Astrocyte (in vitro differentiated cells and primary cell): ENCODE data around the gene HSPG2. TPM values are rescaled to one million over a fixed set of nuclear protein-coding genes. Genes with fewer than 3 reads are reported as not detected.

Experiments used
- DNase-seq: peaks from one replicate; pipeline ENCODE4 v3.0.0-alpha.2; 2010; ENCODE audit warnings: low read depth
- FAIRE-seq: peaks from 2 replicates; lab custom pipeline; 2011; peaks lifted over from hg19 to GRCh38; lab: Jason Lieb, UNC
- H2AFZ ChIP-seq: 2 replicates; pipeline ENCODE4 v1.6.0; 2012; ENCODE audit warnings: low read depth, low read length, inconsistent platforms
- H3K27ac ChIP-seq: 2 replicates; pipeline ENCODE4 v1.5.1; 2011; ENCODE audit warnings: low read depth, low read length, inconsistent platforms
- H3K27me3 ChIP-seq: 2 replicates; pipeline ENCODE4 v1.6.0; 2011; ENCODE audit warnings: low read length, inconsistent platforms; ENCODE audit not compliant: insufficient read depth
- H3K36me3 ChIP-seq: 2 replicates; pipeline ENCODE4 v1.5.1; 2011; ENCODE audit warnings: low read length, inconsistent platforms; ENCODE audit not compliant: insufficient read depth
- H3K4me1 ChIP-seq: 2 replicates; pipeline ENCODE4 v1.5.1; 2011; ENCODE audit warnings: low read length, inconsistent platforms; ENCODE audit not compliant: insufficient read depth
- H3K4me2 ChIP-seq: 2 replicates; pipeline ENCODE4 v1.6.0; 2012; ENCODE audit warnings: low read length, inconsistent platforms
- H3K4me3 ChIP-seq: 2 replicates; pipeline ENCODE4 v1.5.1; 2011; ENCODE audit warnings: low read depth, mild to moderate bottlenecking, low read length, inconsistent platforms; ENCODE audit not compliant: insufficient read depth
- H3K79me2 ChIP-seq: 2 replicates; pipeline ENCODE4 v1.6.0; 2012; ENCODE audit warnings: mild to moderate bottlenecking, low read length, inconsistent platforms; ENCODE audit not compliant: insufficient read depth
- H3K9ac ChIP-seq: 2 replicates; pipeline ENCODE4 v1.6.0; 2012; ENCODE audit warnings: mild to moderate bottlenecking, low read length, inconsistent platforms
- H3K9me3 ChIP-seq: 2 replicates; pipeline ENCODE4 v1.5.1; 2012; ENCODE audit warnings: low read depth, mild to moderate bottlenecking, low read length, inconsistent platforms; ENCODE audit not compliant: insufficient read depth
- H4K20me1 ChIP-seq: 2 replicates; pipeline ENCODE4 v1.6.0; 2012; ENCODE audit warnings: low read length, inconsistent platforms; ENCODE audit not compliant: insufficient read depth
- H3K27ac Mint-ChIP-seq: one replicate; pipeline ENCODE4 v1.8.0; 2021; ENCODE audit warnings: mild to moderate bottlenecking, mixed read lengths; ENCODE audit not compliant: unreplicated experiment
- H3K27me3 Mint-ChIP-seq: one replicate; pipeline ENCODE4 v1.8.0; 2021; ENCODE audit warnings: low read depth, mixed read lengths; ENCODE audit not compliant: unreplicated experiment
- H3K36me3 Mint-ChIP-seq: one replicate; pipeline ENCODE4 v1.8.0; 2021; ENCODE audit warnings: low read depth, mixed read lengths; ENCODE audit not compliant: unreplicated experiment
- H3K4me1 Mint-ChIP-seq: one replicate; pipeline ENCODE4 v1.8.0; 2021; ENCODE audit warnings: low read depth, mixed read lengths; ENCODE audit not compliant: unreplicated experiment
- H3K4me3 Mint-ChIP-seq: one replicate; pipeline ENCODE4 v1.8.0; 2021; ENCODE audit warnings: mild to moderate bottlenecking, moderate library complexity, mixed read lengths; ENCODE audit not compliant: unreplicated experiment
- H3K9me3 Mint-ChIP-seq: one replicate; pipeline ENCODE4 v1.8.0; 2021; ENCODE audit warnings: mild to moderate bottlenecking, mixed read lengths; ENCODE audit not compliant: unreplicated experiment
- EZH2 ChIP-seq: IDR thresholded peaks from 2 replicates; pipeline ENCODE4 v1.6.1; 2012; ENCODE audit warnings: mild to moderate bottlenecking, low read length, inconsistent platforms; ENCODE audit not compliant: insufficient read depth
- total RNA-seq: library from RNA; stranded (reverse); gene quantifications from 2 replicates; pipeline ENCODE4 v1.2.1, GENCODE V29; 2021
- TF ChIP-seq, protein P1 (sequence below): IDR thresholded peaks from 2 replicates; pipeline ENCODE4 v1.5.1; 2011; ENCODE audit warnings: low read depth, mild to moderate bottlenecking, inconsistent platforms, low read length, moderate library complexity; ENCODE audit not compliant: insufficient read depth

The HSPG2 gene
- total RNA-seq, 1 donor from 2014 or later, result 249 TPM

DNA sequence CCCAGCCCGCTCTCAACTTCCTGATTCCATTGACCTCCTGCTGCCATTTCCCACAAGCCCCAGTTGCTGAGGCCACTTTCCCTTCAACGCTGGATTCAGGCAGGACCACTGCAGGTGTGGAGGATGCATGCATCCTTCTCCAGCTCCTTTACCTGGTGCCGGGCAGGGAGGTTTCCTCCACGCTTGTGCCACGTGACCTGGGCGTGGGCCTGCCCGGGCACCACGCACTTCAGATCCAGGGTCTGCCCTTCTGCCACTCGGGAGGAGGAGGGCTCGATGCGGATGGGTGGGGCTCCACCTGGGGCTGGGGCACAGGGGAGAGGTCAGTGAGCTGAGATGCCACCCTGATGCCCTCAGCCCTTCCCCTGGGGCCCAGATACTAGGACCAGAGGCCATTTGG, 93.1 kb downstream of the HSPG2 start:
- no peak for FAIRE-seq
- no peak overlapping the region for H3K4me3 ChIP-seq
- no peaks in the 10 kb centered on the region for H3K4me1 ChIP-seq
- no peaks in the 10 kb centered on the region for H3K27me3 ChIP-seq
- H4K20me1 ChIP-seq, result peaks cover under 1% of the 10 kb centered on the region
- no peak for TF ChIP-seq EZH2
- TF ChIP-seq, protein P1, sequence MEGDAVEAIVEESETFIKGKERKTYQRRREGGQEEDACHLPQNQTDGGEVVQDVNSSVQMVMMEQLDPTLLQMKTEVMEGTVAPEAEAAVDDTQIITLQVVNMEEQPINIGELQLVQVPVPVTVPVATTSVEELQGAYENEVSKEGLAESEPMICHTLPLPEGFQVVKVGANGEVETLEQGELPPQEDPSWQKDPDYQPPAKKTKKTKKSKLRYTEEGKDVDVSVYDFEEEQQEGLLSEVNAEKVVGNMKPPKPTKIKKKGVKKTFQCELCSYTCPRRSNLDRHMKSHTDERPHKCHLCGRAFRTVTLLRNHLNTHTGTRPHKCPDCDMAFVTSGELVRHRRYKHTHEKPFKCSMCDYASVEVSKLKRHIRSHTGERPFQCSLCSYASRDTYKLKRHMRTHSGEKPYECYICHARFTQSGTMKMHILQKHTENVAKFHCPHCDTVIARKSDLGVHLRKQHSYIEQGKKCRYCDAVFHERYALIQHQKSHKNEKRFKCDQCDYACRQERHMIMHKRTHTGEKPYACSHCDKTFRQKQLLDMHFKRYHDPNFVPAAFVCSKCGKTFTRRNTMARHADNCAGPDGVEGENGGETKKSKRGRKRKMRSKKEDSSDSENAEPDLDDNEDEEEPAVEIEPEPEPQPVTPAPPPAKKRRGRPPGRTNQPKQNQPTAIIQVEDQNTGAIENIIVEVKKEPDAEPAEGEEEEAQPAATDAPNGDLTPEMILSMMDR, result no peak
- H3K36me3 Mint-ChIP-seq, result peaks cover 23% of the 10 kb centered on the region
- no peaks in the 10 kb centered on the region for H3K9me3 Mint-ChIP-seq
- H3K36me3 ChIP-seq, result peaks cover 5% of the 10 kb centered on the region
- H2AFZ ChIP-seq, result no peak overlapping the region
- H3K27ac Mint-ChIP-seq, result no peak overlapping the region
- no peaks in the 10 kb centered on the region for H3K9me3 ChIP-seq
- H3K27me3 Mint-ChIP-seq, result no peaks in the 10 kb centered on the region
- H3K4me2 ChIP-seq, result no peak overlapping the region
- no peak for DNase-seq
- H3K4me1 Mint-ChIP-seq, result no peaks in the 10 kb centered on the region
- H3K4me3 Mint-ChIP-seq, result no peak overlapping the region
- no peak overlapping the region for H3K27ac ChIP-seq
- no peaks in the 10 kb centered on the region for H3K79me2 ChIP-seq
- no peak overlapping the region for H3K9ac ChIP-seq

DNA sequence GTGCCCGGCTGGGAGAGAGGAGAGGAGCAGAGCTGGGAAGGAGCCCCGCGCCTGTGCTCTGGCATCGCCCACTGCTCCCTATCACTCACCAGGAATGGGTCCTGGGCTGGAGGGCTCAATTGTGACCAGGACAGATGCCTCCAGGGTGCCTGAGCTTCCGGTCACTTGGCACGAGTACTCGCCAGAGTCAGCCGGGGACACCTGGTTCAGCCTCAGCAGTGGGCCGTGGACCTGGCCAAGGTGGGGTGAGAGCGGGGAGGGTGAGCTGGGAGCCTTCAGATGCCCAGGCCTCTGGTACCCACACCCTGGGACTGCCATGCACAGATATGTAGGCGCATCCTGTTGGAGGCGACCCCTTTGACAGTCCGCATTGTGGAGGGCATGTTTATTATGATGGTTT, 93.9 kb downstream of the HSPG2 start:
- no peak for TF ChIP-seq EZH2
- TF ChIP-seq, protein P1, result no peak
- no peak for FAIRE-seq
- no peak overlapping the region for H3K9ac ChIP-seq
- no peaks in the 10 kb centered on the region for H3K9me3 ChIP-seq
- peaks cover 8% of the 10 kb centered on the region for H3K36me3 ChIP-seq
- DNase-seq, result no peak
- no peaks in the 10 kb centered on the region for H3K79me2 ChIP-seq
- Mint-ChIP-seq H3K4me1 (no peaks in the 10 kb centered on the region), H3K27me3 (no peaks in the 10 kb centered on the region), H3K4me3 (no peak overlapping the region), H3K36me3 (peaks cover 22% of the 10 kb centered on the region), H3K9me3 (no peaks in the 10 kb centered on the region), H3K27ac (no peak overlapping the region)
- no peaks in the 10 kb centered on the region for H4K20me1 ChIP-seq
- no peak overlapping the region for H3K27ac ChIP-seq
- no peaks in the 10 kb centered on the region for H3K4me1 ChIP-seq
- H3K4me3 ChIP-seq, result no peak overlapping the region
- H3K4me2 ChIP-seq, result no peak overlapping the region
- H3K27me3 ChIP-seq, result no peaks in the 10 kb centered on the region
- no peak overlapping the region for H2AFZ ChIP-seq

DNA sequence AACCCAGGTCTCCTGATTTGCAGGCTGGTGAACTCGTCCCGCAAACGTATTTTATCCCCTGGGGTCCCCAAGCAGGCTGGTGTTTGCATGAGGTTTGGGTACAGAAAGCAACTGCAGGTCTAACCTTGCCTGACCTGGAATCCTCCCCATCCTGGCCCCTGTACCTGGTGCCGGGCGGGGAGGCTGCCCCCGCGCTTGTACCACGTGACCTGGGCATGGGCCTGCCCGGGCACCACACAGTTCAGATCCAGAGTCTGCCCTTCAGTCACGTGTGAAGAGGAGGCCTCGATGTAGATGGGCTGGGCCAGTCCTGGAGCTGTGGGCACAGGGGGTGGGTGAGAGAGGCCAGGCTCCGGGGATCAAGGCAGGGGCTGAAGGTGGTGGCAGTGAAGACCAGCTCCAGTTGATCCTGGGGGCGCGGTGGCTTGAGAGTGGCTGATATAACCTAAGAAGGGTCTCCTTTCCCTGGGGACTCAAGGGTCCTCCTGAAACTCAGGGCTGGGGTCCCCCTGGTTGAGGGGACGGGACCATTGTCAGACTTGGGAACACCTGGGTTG, 94.4 kb downstream of the HSPG2 start:
- Histone ChIP-seq H3K27me3 (no peaks in the 10 kb centered on the region), H3K9me3 (no peaks in the 10 kb centered on the region), H3K36me3 (peaks cover 10% of the 10 kb centered on the region), H2AFZ (no peak overlapping the region), H4K20me1 (no peaks in the 10 kb centered on the region), H3K27ac (no peak overlapping the region), H3K4me2 (no peak overlapping the region), H3K4me3 (no peak overlapping the region), H3K79me2 (no peaks in the 10 kb centered on the region), H3K9ac (no peak overlapping the region), H3K4me1 (no peaks in the 10 kb centered on the region)
- Mint-ChIP-seq H3K27me3 (no peaks in the 10 kb centered on the region), H3K4me1 (no peaks in the 10 kb centered on the region), H3K36me3 (peaks cover 23% of the 10 kb centered on the region), H3K27ac (no peak overlapping the region), H3K9me3 (no peaks in the 10 kb centered on the region), H3K4me3 (no peak overlapping the region)
- DNase-seq, result no peak
- no peak for FAIRE-seq
- no peak for TF ChIP-seq EZH2
- TF ChIP-seq, protein P1, result no peak
